Caco-2 (cell line): ENCODE measurements around the gene CHSY3. TPM values are rescaled to one million over a fixed set of nuclear protein-coding genes. Genes with fewer than 3 reads are reported as not detected.

Experiments used
- BruUV-seq: library from RNA; stranded (reverse); fragments of 400-500 nt; replicated peaks from 2 replicates; lab custom pipeline; 2021; lab: Mats Ljungman, UMichigan
- CTCF ChIA-PET: fragments of 300-600 bp; sonication (Branson Sonifier 250); formaldehyde crosslinking; loops from one replicate; lab custom pipeline; 2022; ENCODE audit warnings: antibody characterized with exemption; lab: Charles Lee
- POLR2A ChIA-PET: fragments of 300-600 bp; sonication (Branson Sonifier 250); formaldehyde crosslinking; loops from one replicate; lab custom pipeline; 2022; ENCODE audit warnings: antibody characterized with exemption; lab: Charles Lee
- DNase-seq, 2 experiments: peaks; one replicate each; pipeline versions ENCODE4 v3.0.0 to v3.0.0-alpha.2; 2020 to 2022
- H3K27me3 ChIP-seq: replicated peaks from 2 replicates; pipeline ENCODE4 v1.6.0; 2011; ENCODE audit warnings: low read length; ENCODE audit not compliant: control insufficient read depth, insufficient read depth
- H3K36me3 ChIP-seq: 2 replicates; pipeline ENCODE4 v1.5.1; 2011; ENCODE audit warnings: low read length; ENCODE audit not compliant: control insufficient read depth, insufficient read depth
- H3K4me1 ChIP-seq: fragments of 250-450 bp; sonication (Bioruptor Pico); 2 replicates; pipeline ENCODE4 v1.5.1; 2020; ENCODE audit warnings: mild to moderate bottlenecking
- H3K4me3 ChIP-seq: 2 replicates; pipeline ENCODE4 v1.5.1; 2011; ENCODE audit warnings: low read depth, mild to moderate bottlenecking, control low read depth, low read length
- H3K9me3 ChIP-seq: fragments of 250-450 bp; sonication (Bioruptor Pico); 2 replicates; pipeline ENCODE4 v1.5.1; 2020; ENCODE audit warnings: mild to moderate bottlenecking, moderate library complexity
- H3K27ac Mint-ChIP-seq: one replicate; pipeline ENCODE4 v1.8.0; 2022; ENCODE audit warnings: mixed read lengths; ENCODE audit not compliant: unreplicated experiment
- H3K27me3 Mint-ChIP-seq: one replicate; pipeline ENCODE4 v1.8.0; 2022; ENCODE audit warnings: mixed read lengths; ENCODE audit not compliant: insufficient read depth, unreplicated experiment
- H3K36me3 Mint-ChIP-seq: one replicate; pipeline ENCODE4 v1.8.0; 2022; ENCODE audit warnings: mild to moderate bottlenecking, mixed read lengths; ENCODE audit not compliant: insufficient read depth, unreplicated experiment
- H3K4me1 Mint-ChIP-seq: one replicate; pipeline ENCODE4 v1.8.0; 2022; ENCODE audit warnings: low read depth, mixed read lengths; ENCODE audit not compliant: unreplicated experiment
- H3K4me3 Mint-ChIP-seq: one replicate; pipeline ENCODE4 v1.8.0; 2022; ENCODE audit warnings: mild to moderate bottlenecking, moderate library complexity, mixed read lengths; ENCODE audit not compliant: unreplicated experiment
- H3K9me3 Mint-ChIP-seq: one replicate; pipeline ENCODE4 v1.8.0; 2022; ENCODE audit warnings: mixed read lengths; ENCODE audit not compliant: unreplicated experiment
- CTCF ChIP-seq, 2 experiments: fragments of 200-600 bp in 1 of 2; IDR thresholded peaks; 1 replicate in 1 of 2; 2 replicates in 1 of 2; pipeline versions ENCODE4 v1.5.1 to v1.8.0; 2011 to 2022; ENCODE audit warnings: antibody characterized with exemption in 1 of 2, control low read depth in 1 of 2, inconsistent platforms in 1 of 2, low read depth in 1 of 2, low read length in 1 of 2, mild to moderate bottlenecking in 1 of 2, moderate library complexity in 1 of 2; ENCODE audit not compliant: insufficient read depth in 1 of 2, severe bottlenecking in 1 of 2, unreplicated experiment in 1 of 2
- intact Hi-C: fragments of 100-400 bp; cut with micrococcal nuclease; formaldehyde crosslinking; loops from one replicate; pipeline ENCODE4 v1.10.0; 2022; ENCODE audit not compliant: unreplicated experiment
- total RNA-seq: library from RNA; stranded (reverse); gene quantifications from 2 replicates; pipeline ENCODE4 v1.2.3, GENCODE V29; 2022

Gene CHSY3
- total RNA-seq, 1 experiment from 2014 or later, result 0.32 TPM

- BruUV-seq, result no TSS peak
- H3K4me1 Mint-ChIP-seq, result no peaks in the 10 kb centered on the region
These were observed 16.9 kb downstream of the CHSY3 start for GRCh38 chr5:129921204-129921603.

DNA sequence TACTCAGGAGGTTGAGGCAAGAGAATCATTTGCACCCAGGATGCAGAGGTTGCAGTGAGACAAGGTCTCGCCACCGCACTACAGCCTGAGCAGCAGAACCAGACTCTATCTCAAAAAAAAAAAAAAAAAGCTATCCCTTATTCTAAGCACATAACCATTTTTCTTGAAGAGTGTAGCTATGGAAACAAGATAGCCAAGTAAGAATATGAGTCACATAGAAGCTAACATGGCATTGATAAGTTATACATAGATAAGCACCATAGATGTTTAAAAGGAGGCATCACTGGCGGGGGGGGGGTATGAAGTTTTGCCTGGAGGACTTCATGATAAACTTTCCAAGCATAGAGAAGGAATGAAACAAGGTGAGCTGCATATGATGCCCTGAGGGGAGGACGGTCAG lies 26.0 kb downstream of the CHSY3 start:
- Histone ChIP-seq H3K9me3 (no peaks in the 10 kb centered on the region), H3K4me1 (no peaks in the 10 kb centered on the region), H3K36me3 (no peaks in the 10 kb centered on the region), H3K4me3 (no peak overlapping the region), H3K27me3 (no peaks in the 10 kb centered on the region)
- Mint-ChIP-seq H3K4me3 (no peak overlapping the region), H3K36me3 (no peaks in the 10 kb centered on the region), H3K27ac (no peak overlapping the region), H3K9me3 (no peaks in the 10 kb centered on the region), H3K27me3 (no peaks in the 10 kb centered on the region), H3K4me1 (no peaks in the 10 kb centered on the region)
- BruUV-seq, result no TSS peak
- ChIA-PET CTCF (interaction anchor here (0.6 kb wide), 1 partner anchor 569 kb away, joined by 3 read pairs; no protein-coding TSS in a partner anchor), POLR2A (no interaction called here)
- intact Hi-C loops, result no loop called here
- TF ChIP-seq CTCF (IDR thresholded peaks at IDR 0.05; ENCODE audit: insufficient read depth in 1 of 2, low read depth in 1 of 2, low read length in 1 of 2, severe bottlenecking in 1 of 2, unreplicated experiment in 1 of 2), result no peak
- DNase-seq, result no peak

More at GRCh38 chr5:129921204-129921603, 16.9 kb downstream of the CHSY3 start:
- no peak for TF ChIP-seq CTCF (IDR thresholded peaks at IDR 0.05; ENCODE audit: insufficient read depth in 1 of 2, low read depth in 1 of 2, low read length in 1 of 2, severe bottlenecking in 1 of 2, unreplicated experiment in 1 of 2)
- Histone ChIP-seq H3K9me3 (no peaks in the 10 kb centered on the region), H3K4me1 (no peaks in the 10 kb centered on the region), H3K36me3 (no peaks in the 10 kb centered on the region), H3K27me3 (no peaks in the 10 kb centered on the region), H3K4me3 (no peak overlapping the region)
- no peak overlapping the region for H3K4me3 Mint-ChIP-seq
- H3K36me3 Mint-ChIP-seq, result no peaks in the 10 kb centered on the region
- POLR2A ChIA-PET, result no interaction called here
- H3K27ac Mint-ChIP-seq, result no peak overlapping the region
- DNase-seq, result no peak
- intact Hi-C loops, result no loop called here
- CTCF ChIA-PET, result no interaction called here
- H3K27me3 Mint-ChIP-seq, result no peaks in the 10 kb centered on the region
- no peaks in the 10 kb centered on the region for H3K9me3 Mint-ChIP-seq

DNA sequence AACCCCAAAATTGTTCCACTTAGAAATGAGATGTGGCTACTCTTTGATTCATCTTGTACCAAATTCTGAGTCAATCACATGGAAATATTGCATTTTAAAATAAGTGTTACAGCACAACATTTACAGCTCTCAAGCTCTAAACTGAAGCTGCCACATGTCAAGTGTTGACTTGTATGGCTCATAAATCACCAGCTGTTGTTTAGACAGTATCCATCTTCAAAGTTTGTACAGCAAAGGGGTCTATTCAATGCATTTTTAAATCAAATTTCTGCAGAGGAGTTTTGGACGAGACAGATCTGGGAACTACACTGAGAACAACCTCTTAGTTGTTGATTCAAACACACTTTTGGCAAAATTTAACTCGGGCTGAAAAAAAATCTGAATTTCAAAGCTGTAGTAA lies 31.4 kb downstream of the CHSY3 start:
- intact Hi-C loops, result no loop called here

More for the DNA sequence above, 31.4 kb downstream of the CHSY3 start:
- no peaks in the 10 kb centered on the region for H3K36me3 ChIP-seq
- TF ChIP-seq CTCF (IDR thresholded peaks at IDR 0.05; ENCODE audit: insufficient read depth in 1 of 2, low read depth in 1 of 2, low read length in 1 of 2, severe bottlenecking in 1 of 2, unreplicated experiment in 1 of 2), result no peak
- no peaks in the 10 kb centered on the region for H3K4me1 Mint-ChIP-seq
- no peaks in the 10 kb centered on the region for H3K4me1 ChIP-seq
- H3K4me3 Mint-ChIP-seq, result no peak overlapping the region
- ChIA-PET CTCF (no interaction called here), POLR2A (no interaction called here)
- no peaks in the 10 kb centered on the region for H3K9me3 ChIP-seq
- no peak overlapping the region for H3K27ac Mint-ChIP-seq
- H3K27me3 ChIP-seq, result no peaks in the 10 kb centered on the region
- peaks cover 16% of the 10 kb centered on the region for H3K9me3 Mint-ChIP-seq
- no TSS peak for BruUV-seq
- H3K4me3 ChIP-seq, result no peak overlapping the region
- no peaks in the 10 kb centered on the region for H3K27me3 Mint-ChIP-seq
- H3K36me3 Mint-ChIP-seq, result no peaks in the 10 kb centered on the region
- DNase-seq, result no peak
